NB4 (cell line): ENCODE results near the gene NIP7.

ENCODE experiments used
- POLR2A ChIP-seq: IDR thresholded peaks from 2 replicates; pipeline ENCODE4 v1.6.1; 2011; ENCODE audit warnings: mild to moderate bottlenecking; ENCODE audit not compliant: insufficient read length; ENCODE audit errors: extremely low read depth
- TF ChIP-seq, protein P1 (sequence below): IDR thresholded peaks from one replicate; pipeline ENCODE4 v1.5.1; 2012; ENCODE audit warnings: low read depth, low read length

DNA sequence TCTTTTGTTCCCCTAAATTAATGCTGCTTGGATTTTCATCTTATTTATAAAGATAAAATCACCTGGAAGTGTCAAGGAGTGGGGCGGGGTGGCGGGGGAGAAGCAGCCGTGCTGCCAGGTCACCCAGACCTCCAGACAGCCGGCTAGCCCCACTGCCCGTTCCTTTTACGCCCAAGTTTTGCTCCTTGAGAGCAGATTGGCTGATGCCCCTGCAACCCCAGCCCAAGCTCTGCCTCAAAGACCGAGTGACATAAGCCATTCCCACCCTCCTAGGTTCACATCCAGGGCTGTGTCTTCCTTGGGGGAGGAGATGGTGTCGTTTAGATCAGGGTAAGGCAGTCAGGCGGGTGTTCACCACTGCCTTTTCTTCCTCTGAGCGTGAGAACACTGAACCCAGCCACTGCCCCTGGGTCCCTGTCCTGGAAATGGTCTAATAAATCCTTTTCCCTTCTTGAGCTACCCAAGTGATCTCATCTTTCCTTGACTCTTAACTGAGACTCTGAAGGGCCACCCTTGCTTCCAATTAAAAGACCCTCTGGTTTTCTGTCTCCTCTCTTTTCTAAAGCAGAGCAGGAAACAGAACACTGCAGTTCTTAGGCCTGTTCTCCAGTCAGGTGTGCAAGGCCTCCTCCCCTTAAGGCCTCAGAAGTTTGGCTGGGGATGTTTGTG is 14.9 kb upstream of the NIP7 start:
- TF ChIP-seq, protein P1, sequence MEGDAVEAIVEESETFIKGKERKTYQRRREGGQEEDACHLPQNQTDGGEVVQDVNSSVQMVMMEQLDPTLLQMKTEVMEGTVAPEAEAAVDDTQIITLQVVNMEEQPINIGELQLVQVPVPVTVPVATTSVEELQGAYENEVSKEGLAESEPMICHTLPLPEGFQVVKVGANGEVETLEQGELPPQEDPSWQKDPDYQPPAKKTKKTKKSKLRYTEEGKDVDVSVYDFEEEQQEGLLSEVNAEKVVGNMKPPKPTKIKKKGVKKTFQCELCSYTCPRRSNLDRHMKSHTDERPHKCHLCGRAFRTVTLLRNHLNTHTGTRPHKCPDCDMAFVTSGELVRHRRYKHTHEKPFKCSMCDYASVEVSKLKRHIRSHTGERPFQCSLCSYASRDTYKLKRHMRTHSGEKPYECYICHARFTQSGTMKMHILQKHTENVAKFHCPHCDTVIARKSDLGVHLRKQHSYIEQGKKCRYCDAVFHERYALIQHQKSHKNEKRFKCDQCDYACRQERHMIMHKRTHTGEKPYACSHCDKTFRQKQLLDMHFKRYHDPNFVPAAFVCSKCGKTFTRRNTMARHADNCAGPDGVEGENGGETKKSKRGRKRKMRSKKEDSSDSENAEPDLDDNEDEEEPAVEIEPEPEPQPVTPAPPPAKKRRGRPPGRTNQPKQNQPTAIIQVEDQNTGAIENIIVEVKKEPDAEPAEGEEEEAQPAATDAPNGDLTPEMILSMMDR, result no peak
- TF ChIP-seq POLR2A, result no peak
